Esophagus muscularis mucosa (tissue), 3 donors: ENCODE results near the gene TMCO6.
A peak's percentile ranks its signal among the peaks of the same experiment; 100 is the strongest.

Experiments
- POLR2A ChIP-seq: fragments of 450-650 bp; IDR thresholded peaks from one replicate; pipeline ENCODE4 v1.6.1; 2017; ENCODE audit warnings: antibody characterized with exemption, moderate library complexity, mild to moderate bottlenecking, low read depth
- POLR2AphosphoS5 ChIP-seq, 2 donors: sonication (generic); formaldehyde crosslinking; IDR thresholded peaks; one replicate each; pipeline ENCODE4 v1.6.1; 2017; ENCODE audit warnings: antibody characterized with exemption in 2 of 2
- TF ChIP-seq, protein P1 (sequence below), 3 experiments: fragments of 200-600 bp in 2 of 3; fragments of 450-650 bp in 1 of 3; sonication (generic) in 2 of 3; IDR thresholded peaks; one replicate each; pipeline ENCODE4 v1.5.1; 2017 to 2019; ENCODE audit warnings: antibody characterized with exemption in 3 of 3, mild to moderate bottlenecking in 2 of 3, moderate library complexity in 1 of 3

DNA sequence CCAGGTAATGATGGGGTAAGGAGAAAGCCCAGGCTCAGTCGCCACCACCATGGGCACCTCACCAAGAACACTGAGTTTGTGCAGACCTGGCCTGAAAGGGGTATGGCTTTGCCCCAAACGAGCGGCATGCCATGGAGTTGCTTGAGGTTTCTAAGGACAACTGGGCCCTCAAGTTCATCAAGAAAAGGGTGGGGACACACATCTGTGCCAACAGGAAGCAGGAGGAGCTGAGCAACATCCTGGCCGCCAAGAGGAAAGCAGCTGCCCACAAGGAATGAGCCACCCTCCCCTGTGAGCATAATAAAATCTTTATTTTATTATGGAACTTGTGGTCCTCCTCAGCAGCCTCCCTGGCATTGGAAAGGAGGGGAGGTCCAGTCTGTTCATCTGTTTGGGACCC lies 30.1 kb upstream of the TMCO6 start:
- TF ChIP-seq POLR2AphosphoS5 (IDR thresholded peaks at IDR 0.05) = peak in 1 of 2 donors; percentile 39
- no peak for TF ChIP-seq POLR2A
- TF ChIP-seq, protein P1, sequence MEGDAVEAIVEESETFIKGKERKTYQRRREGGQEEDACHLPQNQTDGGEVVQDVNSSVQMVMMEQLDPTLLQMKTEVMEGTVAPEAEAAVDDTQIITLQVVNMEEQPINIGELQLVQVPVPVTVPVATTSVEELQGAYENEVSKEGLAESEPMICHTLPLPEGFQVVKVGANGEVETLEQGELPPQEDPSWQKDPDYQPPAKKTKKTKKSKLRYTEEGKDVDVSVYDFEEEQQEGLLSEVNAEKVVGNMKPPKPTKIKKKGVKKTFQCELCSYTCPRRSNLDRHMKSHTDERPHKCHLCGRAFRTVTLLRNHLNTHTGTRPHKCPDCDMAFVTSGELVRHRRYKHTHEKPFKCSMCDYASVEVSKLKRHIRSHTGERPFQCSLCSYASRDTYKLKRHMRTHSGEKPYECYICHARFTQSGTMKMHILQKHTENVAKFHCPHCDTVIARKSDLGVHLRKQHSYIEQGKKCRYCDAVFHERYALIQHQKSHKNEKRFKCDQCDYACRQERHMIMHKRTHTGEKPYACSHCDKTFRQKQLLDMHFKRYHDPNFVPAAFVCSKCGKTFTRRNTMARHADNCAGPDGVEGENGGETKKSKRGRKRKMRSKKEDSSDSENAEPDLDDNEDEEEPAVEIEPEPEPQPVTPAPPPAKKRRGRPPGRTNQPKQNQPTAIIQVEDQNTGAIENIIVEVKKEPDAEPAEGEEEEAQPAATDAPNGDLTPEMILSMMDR (IDR thresholded peaks at IDR 0.05) = no peak
